Osteoblast (primary cell): ENCODE results near the gene FBXO21. TPM values are rescaled to one million over a fixed set of nuclear protein-coding genes. Genes with fewer than 3 reads are reported as not detected.

Experiments used
- DNase-seq: peaks from one replicate; pipeline ENCODE4 v3.0.0; 2011; ENCODE audit warnings: low spot score, mixed read lengths; ENCODE audit not compliant: insufficient read length; ENCODE audit errors: missing footprints
- H2AFZ ChIP-seq: 2 replicates; pipeline ENCODE4 v1.6.0; 2011; ENCODE audit warnings: mild to moderate bottlenecking, low read length
- H3K27ac ChIP-seq: 2 replicates; pipeline ENCODE4 v1.5.1; 2011; ENCODE audit warnings: mild to moderate bottlenecking, low read depth, low read length, moderate library complexity
- H3K27me3 ChIP-seq: 2 replicates; pipeline ENCODE4 v1.6.0; 2012; ENCODE audit warnings: mild to moderate bottlenecking, control low read depth, inconsistent platforms, low read length, moderate library complexity; ENCODE audit not compliant: insufficient read depth
- H3K36me3 ChIP-seq: 2 replicates; pipeline ENCODE4 v1.5.1; 2011; ENCODE audit warnings: mild to moderate bottlenecking, low read length, control low read depth, moderate library complexity; ENCODE audit not compliant: insufficient read depth
- H3K4me1 ChIP-seq: 2 replicates; pipeline ENCODE4 v1.5.1; 2011; ENCODE audit warnings: mild to moderate bottlenecking, low read length, control low read depth, moderate library complexity; ENCODE audit not compliant: insufficient read depth
- H3K4me2 ChIP-seq: 2 replicates; pipeline ENCODE4 v1.6.0; 2011; ENCODE audit warnings: mild to moderate bottlenecking, low read length; ENCODE audit not compliant: insufficient read depth
- H3K4me3 ChIP-seq: fragments of 200-600 bp; sonication (generic); 3 replicates; pipeline ENCODE4 v1.5.1; 2012; ENCODE audit warnings: mild to moderate bottlenecking, low read length, inconsistent platforms; ENCODE audit not compliant: insufficient read depth
- H3K79me2 ChIP-seq: 2 replicates; pipeline ENCODE4 v1.6.0; 2012; ENCODE audit warnings: mild to moderate bottlenecking, low read length, control low read depth, inconsistent platforms; ENCODE audit not compliant: insufficient read depth
- H3K9me3 ChIP-seq: 2 replicates; pipeline ENCODE4 v1.5.1; 2011; ENCODE audit warnings: low read depth, low read length, control low read depth
- H4K20me1 ChIP-seq: 2 replicates; pipeline ENCODE4 v1.6.0; 2012; ENCODE audit warnings: mild to moderate bottlenecking, low read length, control low read depth; ENCODE audit not compliant: insufficient read depth
- CTCF ChIP-seq: IDR thresholded peaks from 2 replicates; pipeline ENCODE4 v1.5.1; 2011; ENCODE audit warnings: mild to moderate bottlenecking, low read depth, low read length, moderate library complexity; ENCODE audit errors: extremely low read depth
- total RNA-seq: library from RNA; depleted of rRNA; stranded (reverse); fragments of >200 nt; gene quantifications from 2 replicates; pipeline ENCODE4 v1.2.3, GENCODE V29; 2012

FBXO21 gene
- total RNA-seq, 1 donor, result 81.1 TPM

- DNase-seq, result no peak
- Histone ChIP-seq H4K20me1 (no peaks in the 10 kb centered on the region), H3K36me3 (no peaks in the 10 kb centered on the region), H3K27me3 (no peaks in the 10 kb centered on the region), H3K4me2 (no peak overlapping the region), H3K4me1 (no peaks in the 10 kb centered on the region), H3K27ac (no peak overlapping the region), H3K79me2 (no peaks in the 10 kb centered on the region), H3K9me3 (no peaks in the 10 kb centered on the region), H3K4me3 (no peak overlapping the region), H2AFZ (no peak overlapping the region)
- no peak for TF ChIP-seq CTCF
Observed at GRCh38 chr12:117208811-117209455, 18.7 kb upstream of the FBXO21 start.

DNA sequence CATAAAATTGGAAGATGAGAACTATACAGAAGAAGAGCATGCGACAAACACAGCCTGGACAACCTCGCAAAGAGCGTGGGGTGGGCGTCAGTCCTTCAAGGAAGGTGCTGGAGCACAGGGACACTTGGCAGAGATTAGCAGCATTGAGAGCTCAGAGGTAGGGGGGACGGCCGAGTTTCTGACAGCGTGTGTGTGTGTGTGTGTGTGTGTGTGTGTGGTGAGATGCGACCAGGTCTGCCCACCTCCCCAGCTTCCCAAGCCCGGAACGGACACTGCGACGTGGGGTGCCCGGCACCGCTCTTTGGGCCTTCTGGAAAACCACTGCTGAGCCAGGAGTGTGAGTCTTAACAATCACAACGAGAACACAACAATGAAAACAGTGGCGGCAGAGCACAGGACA is 17.9 kb upstream of the FBXO21 start:
- Histone ChIP-seq H3K27ac (no peak overlapping the region), H3K27me3 (no peaks in the 10 kb centered on the region), H3K4me1 (no peaks in the 10 kb centered on the region), H3K4me2 (no peak overlapping the region), H3K36me3 (no peaks in the 10 kb centered on the region), H3K79me2 (no peaks in the 10 kb centered on the region), H3K9me3 (no peaks in the 10 kb centered on the region), H3K4me3 (no peak overlapping the region), H4K20me1 (no peaks in the 10 kb centered on the region), H2AFZ (no peak overlapping the region)
- DNase-seq, result no peak
- TF ChIP-seq CTCF, result no peak

DNA sequence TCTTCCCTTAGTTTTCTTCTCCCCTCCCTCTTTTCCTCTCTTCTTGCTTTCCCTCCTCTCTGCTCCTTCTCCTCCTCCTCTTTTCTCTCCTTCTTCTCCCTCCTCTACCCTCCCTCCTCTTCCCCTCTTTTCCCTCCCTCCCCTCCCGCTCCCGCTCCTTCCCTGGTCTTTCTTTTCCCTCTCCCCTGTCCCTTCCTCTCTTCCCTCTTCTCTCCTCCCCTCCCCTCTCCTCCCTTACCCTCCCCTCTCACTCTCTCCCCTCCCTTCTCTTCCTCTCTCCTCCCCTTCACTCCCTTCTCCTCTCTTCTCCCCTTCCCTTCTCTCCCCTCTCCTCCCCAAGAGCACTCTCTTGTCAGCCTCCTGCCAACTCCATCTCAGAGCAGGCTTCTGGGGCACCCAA is 17.4 kb upstream of the FBXO21 start:
- H3K4me1 ChIP-seq, result no peaks in the 10 kb centered on the region
- TF ChIP-seq CTCF, result no peak
- no peaks in the 10 kb centered on the region for H3K79me2 ChIP-seq
- H3K36me3 ChIP-seq, result no peaks in the 10 kb centered on the region
- no peaks in the 10 kb centered on the region for H3K27me3 ChIP-seq
- no peak overlapping the region for H3K4me3 ChIP-seq
- no peak overlapping the region for H2AFZ ChIP-seq
- no peak overlapping the region for H3K27ac ChIP-seq
- DNase-seq, result no peak
- H3K9me3 ChIP-seq, result no peaks in the 10 kb centered on the region
- H3K4me2 ChIP-seq, result no peak overlapping the region
- H4K20me1 ChIP-seq, result no peaks in the 10 kb centered on the region

- no peak for TF ChIP-seq CTCF
- Histone ChIP-seq H3K27ac (no peak overlapping the region), H4K20me1 (no peaks in the 10 kb centered on the region), H3K4me3 (no peak overlapping the region), H2AFZ (no peak overlapping the region), H3K79me2 (no peaks in the 10 kb centered on the region), H3K9me3 (no peaks in the 10 kb centered on the region), H3K27me3 (peaks cover 2% of the 10 kb centered on the region), H3K36me3 (no peaks in the 10 kb centered on the region), H3K4me2 (no peak overlapping the region), H3K4me1 (no peaks in the 10 kb centered on the region)
- DNase-seq, result no peak
Observed at GRCh38 chr12:117202556-117202955, 12.3 kb upstream of the FBXO21 start.
